Germinal center (tissue), 1 donor: ENCODE results near the gene ABCA13.
"Not testable (repeated sequence)": the region's sequence is repeated elsewhere in the genome, so short reads cannot be mapped to it uniquely, and the experiment has no call there.

Experiments
- DNase-seq: peaks from one replicate; pipeline ENCODE4 v3.0.0; 2012; ENCODE audit warnings: mixed read lengths, low spot score

The ABCA13 gene

DNA sequence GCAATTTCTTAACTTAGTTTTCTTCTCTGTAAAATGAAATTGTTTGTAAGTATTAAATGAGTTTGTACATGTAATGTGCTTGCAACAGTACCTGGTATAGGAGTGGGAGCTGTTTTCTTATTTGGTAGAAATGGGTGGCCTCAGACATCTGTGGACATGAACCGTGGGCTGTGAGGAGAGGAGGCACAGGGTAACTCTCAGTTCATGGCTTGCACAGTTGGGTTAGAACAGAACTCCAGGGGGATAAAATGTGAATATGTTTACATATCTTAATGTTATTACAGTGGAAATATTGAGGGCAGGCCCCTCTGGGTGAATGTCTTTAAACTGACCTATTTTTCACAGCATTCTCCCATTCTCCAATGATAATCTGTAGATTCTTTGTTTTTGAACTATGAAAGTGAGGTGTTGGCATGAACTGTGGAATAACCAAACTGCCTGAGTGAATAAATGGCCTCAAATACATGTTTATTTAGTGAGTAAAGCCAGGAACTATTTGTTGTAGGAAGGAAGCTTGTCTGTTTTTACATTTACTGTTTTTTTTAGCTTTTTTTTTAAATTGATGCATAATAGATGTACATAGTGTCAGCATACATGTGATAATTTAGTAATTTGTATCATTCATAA, 2.6 kb downstream of the ABCA13 start:
- no peak for DNase-seq

- no peak for DNase-seq
These were observed 3.8 kb downstream of the ABCA13 start for GRCh38 chr7:48175019-48175418.

DNA sequence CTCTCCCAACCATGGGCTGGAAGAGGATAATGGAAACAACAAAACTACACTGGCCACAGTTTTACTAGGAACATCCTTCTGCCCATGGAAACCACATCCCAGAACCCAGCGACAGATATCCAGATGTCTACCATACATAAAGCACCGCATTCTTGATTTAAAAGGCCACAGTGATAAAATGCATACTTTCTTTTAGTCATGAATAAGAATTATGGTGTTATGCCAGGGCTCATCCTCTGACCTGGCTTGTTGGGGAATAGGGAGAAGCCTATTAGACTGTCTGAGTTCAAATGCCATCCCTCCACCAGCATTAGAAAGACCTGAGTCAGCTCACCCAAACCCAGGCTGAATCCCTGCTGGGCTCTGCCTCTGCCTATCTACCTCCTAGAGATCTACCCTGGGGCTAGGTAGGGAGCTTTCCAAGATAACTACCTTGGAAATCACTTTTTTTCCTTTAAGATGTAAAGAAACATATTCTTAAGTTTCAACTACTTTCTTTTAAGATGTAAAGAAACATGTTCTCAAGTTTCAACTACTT, 5.2 kb downstream of the ABCA13 start:
- DNase-seq, result no peak

DNA sequence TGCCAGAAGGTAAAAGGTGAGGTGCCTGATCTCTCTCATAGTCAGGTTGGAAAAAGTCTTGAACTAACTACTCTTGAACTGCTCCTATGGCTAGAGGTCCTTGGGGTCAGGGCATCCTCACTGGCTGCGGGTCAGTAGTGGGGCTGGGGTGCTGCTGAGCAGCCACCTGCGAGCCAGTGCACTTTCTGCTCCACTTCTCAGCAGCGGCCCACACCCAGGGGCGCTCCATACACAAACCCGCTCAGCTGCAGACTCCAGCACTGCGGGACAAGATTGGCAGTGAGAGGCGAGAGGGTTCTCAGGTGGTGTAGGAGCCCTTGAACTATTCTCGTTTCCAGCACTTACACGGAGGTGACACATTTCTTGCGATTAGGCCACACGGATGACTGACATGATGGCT, 6.0 kb downstream of the ABCA13 start:
- no peak for DNase-seq

DNA sequence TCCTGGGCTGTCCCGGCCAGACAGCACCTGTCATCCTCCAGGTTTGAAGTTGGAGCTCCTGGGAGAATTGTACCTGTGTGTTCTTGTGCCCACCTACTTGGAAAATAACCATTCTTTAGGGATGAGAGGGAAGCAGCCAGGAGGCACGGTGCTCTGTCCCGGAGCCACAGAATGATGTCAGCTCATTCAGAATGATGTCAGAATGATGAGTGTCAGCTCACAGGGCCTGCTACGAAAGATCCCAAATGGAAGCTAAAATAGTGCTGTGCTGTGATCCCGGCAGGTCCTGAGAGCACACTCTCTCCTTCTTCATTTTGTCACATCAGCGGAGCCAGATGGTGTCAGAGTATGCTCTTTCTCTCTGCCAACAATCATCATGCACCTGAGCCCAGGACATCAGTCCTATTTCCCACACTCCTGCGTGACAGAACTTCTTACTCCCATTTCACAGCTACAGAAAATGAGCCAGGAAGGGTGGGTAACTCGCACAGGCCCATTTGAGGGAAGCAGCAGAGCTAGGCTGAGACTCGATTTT, 8.3 kb downstream of the ABCA13 start:
- DNase-seq, result no peak

DNA sequence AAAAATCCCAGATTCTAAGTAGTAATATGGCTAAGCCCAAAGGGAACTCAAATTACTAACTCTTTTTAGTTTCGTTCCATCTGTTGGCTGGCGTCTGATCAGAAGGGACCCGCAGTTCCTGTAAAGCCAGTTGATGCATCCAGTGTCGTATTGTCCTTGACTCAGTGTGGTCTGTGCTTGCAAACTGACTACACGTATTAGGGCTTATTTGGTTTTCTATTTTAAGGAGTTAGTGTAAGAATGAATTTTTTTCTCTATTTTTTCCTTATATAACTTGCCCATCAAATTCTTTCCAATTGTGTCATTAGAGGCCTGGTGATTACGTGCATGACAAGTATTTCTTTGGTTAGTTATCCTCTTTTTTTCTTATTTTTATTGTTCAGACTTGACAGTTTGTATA, 9.7 kb downstream of the ABCA13 start:
- DNase-seq, result no peak

GRCh38 chr7:48182718-48183369, 11.6 kb downstream of the ABCA13 start:
- DNase-seq, result no peak

DNA sequence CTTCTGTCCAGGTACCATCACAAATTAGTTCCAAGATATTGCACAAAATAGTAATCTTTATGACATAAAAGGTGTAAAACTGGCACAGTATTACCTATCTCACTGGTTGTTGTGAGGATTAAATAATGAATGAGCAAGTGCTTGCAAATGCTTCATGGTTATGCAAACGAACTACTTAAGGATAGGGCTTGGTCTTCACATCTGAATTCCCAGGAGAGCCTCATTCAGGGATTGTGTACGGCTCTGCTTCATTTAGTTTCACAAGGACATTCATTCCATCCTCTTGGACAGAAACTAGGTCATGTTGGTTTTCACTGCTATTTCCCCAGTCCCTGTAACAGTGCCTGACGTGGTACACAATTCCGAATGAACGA, 12.1 kb downstream of the ABCA13 start:
- no peak for DNase-seq

GRCh38 chr7:48183965-48184364, 12.7 kb downstream of the ABCA13 start:
- no peak for DNase-seq

DNA sequence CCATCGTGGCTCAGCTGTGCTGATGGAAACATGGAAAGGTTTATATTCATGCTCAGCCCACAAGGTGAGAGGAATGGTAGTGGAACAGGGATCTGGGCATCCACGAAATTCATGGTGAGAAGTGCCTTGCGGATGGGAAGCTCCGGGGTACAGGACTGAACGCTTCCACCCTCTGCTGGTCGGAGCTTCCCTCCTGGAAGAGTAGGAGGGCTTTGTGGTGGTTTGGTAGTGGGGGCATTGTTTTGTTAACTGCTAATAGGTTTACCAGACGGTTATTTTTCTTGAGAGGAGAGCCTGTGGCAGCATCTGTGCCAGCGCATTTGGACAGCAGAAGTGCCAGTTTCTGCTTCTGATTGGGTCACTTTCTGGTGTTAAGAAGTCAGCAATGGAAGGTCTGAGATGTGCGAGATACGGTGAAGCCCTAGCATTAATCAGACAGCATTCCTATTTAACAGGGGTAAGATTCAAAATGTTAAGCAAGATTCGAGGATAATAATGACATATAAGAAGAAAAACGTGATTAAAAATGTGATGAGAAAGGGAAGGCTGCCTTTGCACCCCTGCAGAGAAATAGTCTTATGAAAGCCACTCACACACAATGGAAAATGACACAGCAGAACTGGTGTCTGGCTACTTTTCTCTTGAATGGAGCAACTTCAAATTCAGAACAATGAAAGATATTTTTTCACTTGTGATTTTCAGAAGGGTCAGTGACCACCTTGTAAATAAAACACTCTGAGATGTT, 17.7 kb downstream of the ABCA13 start:
- DNase-seq, result no peak

DNA sequence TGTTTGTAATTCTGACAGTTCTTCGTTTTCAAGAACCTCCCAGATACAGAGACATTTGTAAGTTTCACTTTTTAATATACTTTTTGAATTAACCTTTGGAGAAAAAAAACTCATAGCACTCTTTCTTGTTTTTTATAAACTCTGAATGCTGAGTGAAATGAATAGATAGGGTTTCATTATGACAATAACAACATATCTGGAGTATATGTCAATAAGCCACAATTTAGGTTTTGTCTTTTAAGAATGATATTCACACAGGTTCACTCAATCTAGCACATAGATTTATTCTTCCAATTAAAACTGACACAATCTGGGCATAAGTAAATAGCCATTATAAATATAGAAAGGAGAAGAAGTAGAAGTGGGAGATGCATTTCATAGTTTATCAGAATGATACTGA, 21.7 kb downstream of the ABCA13 start:
- DNase-seq, result no peak

DNA sequence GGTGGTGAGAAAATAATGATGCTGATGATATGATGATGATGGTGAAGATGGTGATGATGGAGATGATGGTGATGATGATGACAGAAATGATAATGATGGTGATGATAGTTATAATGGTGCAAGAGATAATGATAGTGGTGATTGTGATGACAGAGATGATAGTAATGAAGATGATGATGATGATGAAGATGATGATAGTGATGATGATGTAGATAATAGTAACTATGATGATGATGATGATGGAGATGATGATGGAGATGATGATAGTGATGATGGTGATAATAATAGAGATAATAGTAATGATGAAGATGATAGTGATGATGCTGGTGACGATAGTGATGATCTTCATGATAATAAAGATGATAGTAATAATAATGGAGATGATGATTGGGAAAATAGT, 22.2 kb downstream of the ABCA13 start:
- no peak for DNase-seq

DNA sequence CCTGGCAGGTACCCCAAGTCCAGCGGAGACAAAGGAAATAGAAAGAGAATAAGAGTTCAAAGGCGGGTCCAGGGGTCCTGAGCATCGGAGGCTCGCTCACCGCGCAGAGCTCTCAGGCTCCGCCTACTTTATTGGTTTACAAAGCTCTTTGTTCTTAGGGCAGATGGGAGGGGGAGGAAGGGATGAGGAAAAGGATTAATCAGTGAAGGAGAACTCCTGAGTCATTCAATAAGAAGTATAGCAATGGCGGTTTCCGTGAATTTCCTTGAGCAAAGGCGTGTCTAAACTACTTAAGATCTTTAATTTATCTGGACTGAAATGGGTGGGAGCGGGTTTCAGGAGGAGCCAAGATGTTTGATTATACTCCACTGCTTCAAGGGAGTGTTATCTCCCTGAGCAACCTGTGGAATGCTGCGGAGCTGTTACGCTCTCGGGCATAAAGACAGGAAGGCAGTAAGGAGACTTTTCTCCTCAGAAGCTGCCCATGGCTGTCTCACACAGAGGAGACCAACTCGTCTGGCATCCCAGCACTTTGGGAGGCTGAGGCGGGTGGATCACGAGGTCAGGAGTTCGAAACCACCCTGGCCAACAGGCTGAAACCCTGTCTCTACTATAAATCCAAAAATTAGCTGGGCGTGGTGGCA, 29.8 kb downstream of the ABCA13 start:
- DNase-seq, result not testable (repeated sequence)

- DNase-seq, result not testable (repeated sequence)
These were observed 31.7 kb downstream of the ABCA13 start for GRCh38 chr7:48202916-48203315.

DNA sequence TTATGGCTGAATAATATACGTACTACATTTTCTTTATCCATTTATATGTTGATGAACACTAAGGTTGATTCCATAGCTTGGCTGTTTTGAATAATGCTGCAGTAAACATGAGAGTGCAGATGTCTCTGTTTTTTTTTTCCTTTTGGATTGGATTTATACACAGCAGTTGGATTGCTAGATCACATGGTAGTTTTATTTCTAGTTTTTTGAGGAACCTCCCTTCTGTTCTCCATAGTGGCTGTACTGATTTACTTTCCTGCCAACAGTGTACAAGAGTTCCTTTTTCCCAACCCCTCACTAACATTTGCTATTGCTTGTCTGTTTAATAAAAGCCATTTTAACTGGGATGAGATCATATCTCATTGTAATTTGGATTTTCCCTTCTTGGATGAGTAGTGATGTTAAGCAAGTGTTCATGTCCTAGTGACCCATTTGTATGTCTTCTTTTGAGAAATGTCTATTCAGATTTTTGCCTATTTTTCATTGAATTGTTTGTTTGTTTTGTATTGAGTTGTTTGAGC, 36.0 kb downstream of the ABCA13 start:
- DNase-seq, result no peak

DNA sequence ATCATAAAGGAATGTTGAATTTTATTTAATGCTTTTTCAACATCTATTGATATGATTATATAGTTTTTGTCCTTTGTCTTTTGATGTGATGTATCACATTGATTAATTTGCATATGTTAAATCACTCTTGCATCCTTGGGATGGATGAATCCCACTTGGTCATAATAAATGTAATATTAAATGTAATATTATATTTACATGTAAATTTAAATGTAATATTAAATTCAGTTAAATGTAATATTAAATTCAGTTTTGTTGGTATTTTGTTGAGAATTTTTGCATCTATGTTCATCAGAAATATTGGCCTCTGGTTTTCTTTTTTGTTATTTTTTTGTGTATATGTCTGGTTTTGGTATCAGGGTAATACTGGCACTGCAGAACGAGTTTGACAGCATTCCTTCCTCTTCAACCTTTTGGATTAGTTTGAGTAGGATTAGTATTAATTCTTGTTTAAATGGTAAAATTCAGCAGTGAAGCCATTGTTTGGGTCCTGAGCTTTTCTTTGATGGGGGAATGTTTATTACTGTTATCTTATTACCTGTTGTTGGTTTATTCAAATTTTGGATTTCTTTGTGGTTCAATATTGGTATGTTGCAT, 37.8 kb downstream of the ABCA13 start:
- DNase-seq, result no peak

GRCh38 chr7:48213226-48213625, 42.0 kb downstream of the ABCA13 start:
- DNase-seq, result no peak

DNA sequence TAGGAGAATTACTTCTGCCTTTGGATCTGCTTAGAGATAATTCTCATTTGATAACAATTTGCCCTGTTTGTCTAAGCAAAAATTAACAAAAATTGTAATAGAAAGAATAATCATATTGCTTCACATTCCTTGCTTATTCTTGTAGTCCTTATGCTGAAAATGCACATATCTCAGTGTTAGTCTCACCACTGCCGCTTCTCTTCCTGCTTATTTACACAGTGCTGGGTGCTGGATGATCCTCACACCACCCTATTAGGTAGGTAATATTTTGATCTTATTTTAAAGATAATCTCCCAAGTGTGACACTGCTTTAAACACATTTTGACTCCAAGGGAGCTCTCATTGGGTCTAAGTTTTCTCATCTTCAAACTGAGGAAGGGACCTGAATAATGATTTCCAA, 46.0 kb downstream of the ABCA13 start:
- no peak for DNase-seq

GRCh38 chr7:48217753-48218152, 46.5 kb downstream of the ABCA13 start:
- no peak for DNase-seq

- DNase-seq, result no peak
These were observed 52.8 kb downstream of the ABCA13 start for GRCh38 chr7:48224042-48224441.

DNA sequence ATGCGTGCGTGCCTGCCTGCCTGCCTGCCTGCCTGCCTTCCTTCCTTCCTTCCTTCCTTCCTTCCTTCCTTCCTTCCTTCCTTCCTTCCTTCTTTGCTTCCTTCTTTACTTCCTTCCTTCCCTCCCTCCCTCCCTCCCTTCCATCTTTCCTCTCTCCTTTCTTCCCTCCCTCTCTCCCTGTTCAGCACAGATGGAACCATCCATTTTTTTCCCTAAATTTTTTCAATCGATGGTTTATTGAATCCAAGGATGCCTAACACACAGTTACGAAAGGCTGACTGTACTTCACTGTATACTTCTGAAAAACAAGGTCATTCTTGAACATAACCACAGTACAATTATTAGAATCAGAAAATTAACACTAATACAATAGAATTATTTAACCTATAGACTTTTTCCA, 53.8 kb downstream of the ABCA13 start:
- DNase-seq, result no peak

GRCh38 chr7:48237354-48237753, 66.1 kb downstream of the ABCA13 start:
- DNase-seq, result no peak
